ENCODE data around the gene CLEC2L. TPM values are rescaled to one million over a fixed set of nuclear protein-coding genes. Genes with fewer than 3 reads are reported as not detected.

The CLEC2L gene
- total and polyA plus RNA-seq, 2 of the 13 experiments (the other 11 are each of a cell fraction or from before 2014, with no cell fraction given) = 0.20 to 0.25 TPM

DNA sequence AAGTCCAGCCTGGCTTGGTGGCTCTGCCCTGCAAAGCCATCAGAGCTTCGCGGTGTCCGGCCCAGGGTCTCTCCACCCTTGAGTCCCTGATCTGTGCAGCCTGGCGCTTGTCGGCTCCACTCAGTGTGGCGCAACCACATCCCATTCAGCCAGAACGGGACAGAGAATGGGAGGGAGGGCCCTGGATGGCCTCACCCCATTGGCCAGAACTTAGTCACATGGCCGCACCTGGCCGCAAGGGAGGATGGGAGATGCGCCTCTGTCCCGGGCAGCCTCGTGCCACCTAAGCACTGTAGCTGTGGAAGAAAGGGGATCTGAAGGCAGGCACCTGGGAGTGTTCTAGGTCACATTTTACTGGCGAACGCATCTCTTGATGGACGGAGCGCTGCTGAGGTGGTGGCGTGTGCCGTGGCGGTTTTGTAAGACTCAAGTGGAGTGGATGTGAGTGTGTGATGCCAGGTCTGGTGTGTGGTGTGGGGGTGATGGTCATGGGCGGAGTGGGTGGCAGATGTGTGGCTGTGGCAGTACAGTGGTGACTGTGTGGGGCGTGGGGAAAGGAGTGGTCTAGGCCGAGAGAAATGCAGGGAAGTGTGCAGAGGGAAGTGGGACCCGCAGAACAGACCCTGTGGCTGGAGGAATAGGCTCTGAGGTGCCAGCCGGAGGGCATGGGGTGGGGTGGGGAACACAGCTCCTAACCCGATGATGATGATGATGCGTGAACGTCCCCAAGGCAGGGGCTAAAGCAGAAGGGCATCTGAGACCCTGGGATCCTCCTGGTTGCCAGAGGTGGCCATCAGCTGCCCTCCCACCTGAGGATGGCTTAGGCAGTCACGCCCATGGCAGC lies 19.0 kb downstream of the CLEC2L start (continued):
- TF ChIP-seq, protein P1, sequence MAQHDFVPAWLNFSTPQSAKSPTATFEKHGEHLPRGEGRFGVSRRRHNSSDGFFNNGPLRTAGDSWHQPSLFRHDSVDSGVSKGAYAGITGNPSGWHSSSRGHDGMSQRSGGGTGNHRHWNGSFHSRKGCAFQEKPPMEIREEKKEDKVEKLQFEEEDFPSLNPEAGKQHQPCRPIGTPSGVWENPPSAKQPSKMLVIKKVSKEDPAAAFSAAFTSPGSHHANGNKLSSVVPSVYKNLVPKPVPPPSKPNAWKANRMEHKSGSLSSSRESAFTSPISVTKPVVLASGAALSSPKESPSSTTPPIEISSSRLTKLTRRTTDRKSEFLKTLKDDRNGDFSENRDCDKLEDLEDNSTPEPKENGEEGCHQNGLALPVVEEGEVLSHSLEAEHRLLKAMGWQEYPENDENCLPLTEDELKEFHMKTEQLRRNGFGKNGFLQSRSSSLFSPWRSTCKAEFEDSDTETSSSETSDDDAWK (CRISPR knock-in tag; IDR thresholded peaks at IDR 0.05) = no peak
- TF ChIP-seq TCF7 (IDR thresholded peaks at IDR 0.05; ENCODE audit: low read depth) (no peak), KLF6 (CRISPR knock-in tag; IDR thresholded peaks at IDR 0.05) (no peak), ZNF615 (CRISPR knock-in tag; IDR thresholded peaks at IDR 0.05; ENCODE audit: borderline replicate concordance) (no peak), PHF5A (CRISPR knock-in tag; IDR thresholded peaks at IDR 0.05; ENCODE audit: low read depth, unreplicated experiment) (no peak), ZNF33A (CRISPR knock-in tag; IDR thresholded peaks at IDR 0.05; ENCODE audit: borderline replicate concordance) (no peak), CBX2 (IDR thresholded peaks at IDR 0.05; ENCODE audit: low read depth, low read length) (no peak), CBX2 (CRISPR knock-in tag; IDR thresholded peaks at IDR 0.05; ENCODE audit: low read depth) (no peak), CEBPG (CRISPR knock-in tag; IDR thresholded peaks at IDR 0.05) (peak; percentile 38; the same call in 1 of the 2 replicates), ELF1 (CRISPR knock-in tag; IDR thresholded peaks at IDR 0.05) (no peak), ZFP37 (CRISPR knock-in tag; IDR thresholded peaks at IDR 0.05; ENCODE audit: borderline replicate concordance) (no peak), EHMT2 (IDR thresholded peaks at IDR 0.05; ENCODE audit: borderline replicate concordance, low read depth, low read length) (no peak), CEBPB (IDR thresholded peaks at IDR 0.05; ENCODE audit: borderline replicate concordance, low read depth, low read length) (peak; percentile 65; the same call in 1 of the 2 replicates), ZNF687 (CRISPR knock-in tag; IDR thresholded peaks at IDR 0.05) (peak; percentile 71), NPAS2 (CRISPR knock-in tag; IDR thresholded peaks at IDR 0.05; ENCODE audit: borderline replicate concordance) (no peak), ZBTB33 (CRISPR knock-in tag; IDR thresholded peaks at IDR 0.05) (peak; percentile 75; the same call in 1 of the 2 replicates)
- TF ChIP-seq, protein P2, sequence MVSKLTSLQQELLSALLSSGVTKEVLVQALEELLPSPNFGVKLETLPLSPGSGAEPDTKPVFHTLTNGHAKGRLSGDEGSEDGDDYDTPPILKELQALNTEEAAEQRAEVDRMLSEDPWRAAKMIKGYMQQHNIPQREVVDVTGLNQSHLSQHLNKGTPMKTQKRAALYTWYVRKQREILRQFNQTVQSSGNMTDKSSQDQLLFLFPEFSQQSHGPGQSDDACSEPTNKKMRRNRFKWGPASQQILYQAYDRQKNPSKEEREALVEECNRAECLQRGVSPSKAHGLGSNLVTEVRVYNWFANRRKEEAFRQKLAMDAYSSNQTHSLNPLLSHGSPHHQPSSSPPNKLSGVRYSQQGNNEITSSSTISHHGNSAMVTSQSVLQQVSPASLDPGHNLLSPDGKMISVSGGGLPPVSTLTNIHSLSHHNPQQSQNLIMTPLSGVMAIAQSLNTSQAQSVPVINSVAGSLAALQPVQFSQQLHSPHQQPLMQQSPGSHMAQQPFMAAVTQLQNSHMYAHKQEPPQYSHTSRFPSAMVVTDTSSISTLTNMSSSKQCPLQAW (CRISPR knock-in tag; IDR thresholded peaks at IDR 0.05) = no peak
- TF ChIP-seq, protein P3, sequence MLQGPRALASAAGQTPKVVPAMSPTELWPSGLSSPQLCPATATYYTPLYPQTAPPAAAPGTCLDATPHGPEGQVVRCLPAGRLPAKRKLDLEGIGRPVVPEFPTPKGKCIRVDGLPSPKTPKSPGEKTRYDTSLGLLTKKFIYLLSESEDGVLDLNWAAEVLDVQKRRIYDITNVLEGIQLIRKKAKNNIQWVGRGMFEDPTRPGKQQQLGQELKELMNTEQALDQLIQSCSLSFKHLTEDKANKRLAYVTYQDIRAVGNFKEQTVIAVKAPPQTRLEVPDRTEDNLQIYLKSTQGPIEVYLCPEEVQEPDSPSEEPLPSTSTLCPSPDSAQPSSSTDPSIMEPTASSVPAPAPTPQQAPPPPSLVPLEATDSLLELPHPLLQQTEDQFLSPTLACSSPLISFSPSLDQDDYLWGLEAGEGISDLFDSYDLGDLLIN (CRISPR knock-in tag; IDR thresholded peaks at IDR 0.05; ENCODE audit: borderline replicate concordance) = no peak

Measured in HepG2 (cell line).